ENCODE measurements around the gene GRK6. TPM values are rescaled to one million over a fixed set of nuclear protein-coding genes. Genes with fewer than 3 reads are reported as not detected.

The GRK6 gene
- total RNA-seq, 2 experiments from 2014 or later: 186 to 192 TPM

- H3K36me3 Mint-ChIP-seq (ENCODE audit: low read depth): no peaks in the 10 kb centered on the region
- H3K27ac ChIP-seq (ENCODE audit: low read depth in 1 of 2, low read length in 2 of 2): no peak overlapping the region
- DNase-seq (no peak), ATAC-seq (ENCODE audit: poor library complexity) (no peak)
- no peak overlapping the region for H3K4me3 Mint-ChIP-seq
- H3K36me3 ChIP-seq (ENCODE audit: insufficient read depth, low read length): no peaks in the 10 kb centered on the region
- no peak overlapping the region for H3K4me3 ChIP-seq (ENCODE audit: low read length)
- H3K4me1 ChIP-seq (ENCODE audit: insufficient read depth, low read length): peaks cover 5% of the 10 kb centered on the region
- POLR2A ChIA-PET: no interaction called here
- TF ChIP-seq, protein P1, sequence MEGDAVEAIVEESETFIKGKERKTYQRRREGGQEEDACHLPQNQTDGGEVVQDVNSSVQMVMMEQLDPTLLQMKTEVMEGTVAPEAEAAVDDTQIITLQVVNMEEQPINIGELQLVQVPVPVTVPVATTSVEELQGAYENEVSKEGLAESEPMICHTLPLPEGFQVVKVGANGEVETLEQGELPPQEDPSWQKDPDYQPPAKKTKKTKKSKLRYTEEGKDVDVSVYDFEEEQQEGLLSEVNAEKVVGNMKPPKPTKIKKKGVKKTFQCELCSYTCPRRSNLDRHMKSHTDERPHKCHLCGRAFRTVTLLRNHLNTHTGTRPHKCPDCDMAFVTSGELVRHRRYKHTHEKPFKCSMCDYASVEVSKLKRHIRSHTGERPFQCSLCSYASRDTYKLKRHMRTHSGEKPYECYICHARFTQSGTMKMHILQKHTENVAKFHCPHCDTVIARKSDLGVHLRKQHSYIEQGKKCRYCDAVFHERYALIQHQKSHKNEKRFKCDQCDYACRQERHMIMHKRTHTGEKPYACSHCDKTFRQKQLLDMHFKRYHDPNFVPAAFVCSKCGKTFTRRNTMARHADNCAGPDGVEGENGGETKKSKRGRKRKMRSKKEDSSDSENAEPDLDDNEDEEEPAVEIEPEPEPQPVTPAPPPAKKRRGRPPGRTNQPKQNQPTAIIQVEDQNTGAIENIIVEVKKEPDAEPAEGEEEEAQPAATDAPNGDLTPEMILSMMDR (IDR thresholded peaks at IDR 0.05): no peak
- H3K27ac Mint-ChIP-seq: no peak overlapping the region
- H3K9me3 Mint-ChIP-seq: no peaks in the 10 kb centered on the region
- H3K27me3 ChIP-seq (ENCODE audit: control insufficient read depth in 1 of 2, insufficient read depth in 2 of 2, low read length in 2 of 2): no peaks in the 10 kb centered on the region
- H3K27me3 Mint-ChIP-seq: no peaks in the 10 kb centered on the region
- intact Hi-C loops (cut with DNase I, micrococcal nuclease): loop anchor here in 1 of 2 experiments (10.0 kb wide), 1 partner anchor 669 kb away; no protein-coding TSS in a partner anchor
- no peaks in the 10 kb centered on the region for H3K9me3 ChIP-seq (ENCODE audit: control insufficient read depth in 1 of 2, insufficient read depth in 1 of 2, low read length in 2 of 2)
- peaks cover 5% of the 10 kb centered on the region for H3K4me1 Mint-ChIP-seq (ENCODE audit: low read depth)
- CTCF ChIA-PET: interaction anchor here (2.4 kb wide), 1 partner anchor 9 kb away, joined by 10 read pairs; no protein-coding TSS in a partner anchor
Measured at GRCh38 chr5:177396078-177396477, 30.4 kb upstream of the GRK6 start.

DNA sequence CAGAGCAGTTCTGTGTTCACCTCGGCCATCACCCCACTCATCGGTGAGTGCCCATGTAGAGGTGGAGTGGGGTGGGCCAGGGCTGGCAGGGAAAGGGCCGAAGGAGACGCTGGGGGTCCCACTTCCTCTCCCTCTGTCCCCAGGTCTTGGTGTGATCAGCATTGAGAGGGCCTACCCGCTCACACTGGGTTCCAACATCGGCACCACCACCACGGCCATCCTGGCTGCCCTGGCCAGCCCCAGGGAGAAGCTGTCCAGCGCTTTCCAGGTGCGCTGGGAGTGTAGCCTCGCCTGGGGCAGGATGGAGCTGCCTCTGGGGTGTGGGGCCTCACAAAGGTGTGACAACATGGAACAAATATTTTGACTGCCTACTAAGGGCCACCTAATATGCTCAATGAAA, 29.7 kb upstream of the GRK6 start:
- intact Hi-C loops (cut with DNase I, micrococcal nuclease): loop anchor here in 1 of 2 experiments (10.0 kb wide), 1 partner anchor 668 kb away; no protein-coding TSS in a partner anchor
- Histone ChIP-seq H3K9me3 (ENCODE audit: control insufficient read depth in 1 of 2, insufficient read depth in 1 of 2, low read length in 2 of 2) (no peaks in the 10 kb centered on the region), H3K27ac (ENCODE audit: low read depth in 1 of 2, low read length in 2 of 2) (no peak overlapping the region), H3K36me3 (ENCODE audit: insufficient read depth, low read length) (no peaks in the 10 kb centered on the region), H3K4me3 (ENCODE audit: low read length) (no peak overlapping the region), H3K4me1 (ENCODE audit: insufficient read depth, low read length) (no peaks in the 10 kb centered on the region), H3K27me3 (ENCODE audit: control insufficient read depth in 1 of 2, insufficient read depth in 2 of 2, low read length in 2 of 2) (no peaks in the 10 kb centered on the region)
- no peak overlapping the region for H3K27ac Mint-ChIP-seq
- TF ChIP-seq, protein P1 (IDR thresholded peaks at IDR 0.05): no peak
- no peak overlapping the region for H3K4me3 Mint-ChIP-seq
- H3K27me3 Mint-ChIP-seq: no peaks in the 10 kb centered on the region
- no peak for DNase-seq
- POLR2A ChIA-PET: no interaction called here
- no peaks in the 10 kb centered on the region for H3K9me3 Mint-ChIP-seq
- H3K4me1 Mint-ChIP-seq (ENCODE audit: low read depth): no peaks in the 10 kb centered on the region
- H3K36me3 Mint-ChIP-seq (ENCODE audit: low read depth): no peaks in the 10 kb centered on the region
- CTCF ChIA-PET: no interaction called here
- ATAC-seq (ENCODE audit: poor library complexity): no peak

DNA sequence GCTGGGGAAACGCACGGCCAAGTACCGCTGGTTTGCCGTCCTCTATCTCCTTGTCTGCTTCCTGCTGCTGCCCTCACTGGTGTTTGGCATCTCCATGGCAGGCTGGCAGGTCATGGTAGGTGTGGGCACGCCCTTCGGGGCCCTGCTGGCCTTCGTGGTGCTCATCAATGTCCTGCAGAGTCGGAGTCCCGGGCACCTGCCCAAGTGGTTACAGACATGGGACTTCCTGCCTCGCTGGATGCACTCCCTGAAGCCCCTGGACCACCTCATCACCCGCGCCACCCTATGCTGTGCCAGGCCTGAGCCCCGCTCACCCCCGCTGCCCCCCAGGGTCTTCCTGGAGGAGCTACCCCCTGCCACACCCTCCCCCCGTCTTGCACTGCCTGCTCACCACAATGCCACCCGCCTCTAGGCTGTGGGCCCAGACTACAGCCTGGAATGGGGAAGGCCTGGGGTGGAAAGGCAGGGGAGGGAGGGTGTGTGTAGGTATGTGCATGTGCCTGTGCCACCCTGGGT, 28.5 kb upstream of the GRK6 start:
- ChIA-PET CTCF (no interaction called here), POLR2A (no interaction called here)
- intact Hi-C loops (cut with DNase I, micrococcal nuclease): loop anchor here in 1 of 2 experiments (10.0 kb wide), 1 partner anchor 667 kb away; no protein-coding TSS in a partner anchor

More for the DNA sequence above, 28.5 kb upstream of the GRK6 start:
- no peak for DNase-seq
- Histone ChIP-seq H3K4me3 (ENCODE audit: low read length) (no peak overlapping the region), H3K27me3 (ENCODE audit: control insufficient read depth in 1 of 2, insufficient read depth in 2 of 2, low read length in 2 of 2) (no peaks in the 10 kb centered on the region), H3K9me3 (ENCODE audit: control insufficient read depth in 1 of 2, insufficient read depth in 1 of 2, low read length in 2 of 2) (no peaks in the 10 kb centered on the region), H3K4me1 (ENCODE audit: insufficient read depth, low read length) (peaks cover 9% of the 10 kb centered on the region), H3K27ac (ENCODE audit: low read depth in 1 of 2, low read length in 2 of 2) (no peak overlapping the region), H3K36me3 (ENCODE audit: insufficient read depth, low read length) (no peaks in the 10 kb centered on the region)
- TF ChIP-seq, protein P1 (IDR thresholded peaks at IDR 0.05): no peak
- peaks cover 9% of the 10 kb centered on the region for H3K4me1 Mint-ChIP-seq (ENCODE audit: low read depth)
- ATAC-seq (ENCODE audit: poor library complexity): no peak
- H3K4me3 Mint-ChIP-seq: no peak overlapping the region
- no peak overlapping the region for H3K27ac Mint-ChIP-seq
- no peaks in the 10 kb centered on the region for H3K27me3 Mint-ChIP-seq
- no peaks in the 10 kb centered on the region for H3K36me3 Mint-ChIP-seq (ENCODE audit: low read depth)
- H3K9me3 Mint-ChIP-seq: no peaks in the 10 kb centered on the region

Measured in CD4-positive, alpha-beta T cell (primary cell).